Astrocyte (in vitro differentiated cells and primary cell): ENCODE results near the gene GPNMB.

Experiments
- CTCF ChIP-seq: IDR thresholded peaks from 2 replicates; pipeline ENCODE4 v1.5.1; 2011; ENCODE audit warnings: low read depth, mild to moderate bottlenecking, inconsistent platforms, low read length, moderate library complexity; ENCODE audit not compliant: insufficient read depth
- EZH2 ChIP-seq: IDR thresholded peaks from 2 replicates; pipeline ENCODE4 v1.6.1; 2012; ENCODE audit warnings: mild to moderate bottlenecking, low read length, inconsistent platforms; ENCODE audit not compliant: insufficient read depth

GRCh38 chr7:23214938-23215337 is 31.6 kb upstream of the GPNMB start:
- TF ChIP-seq CTCF (no peak), EZH2 (no peak)
